Activated naive CD4-positive, alpha-beta T cell treated with anti-CD3 and anti-CD28 coated beads, Interleukin-2, amount 50 U/mL, for 72 hours (primary cell): ENCODE data around the gene TCF4. TPM values are rescaled to one million over a fixed set of nuclear protein-coding genes. Genes with fewer than 3 reads are reported as not detected.
"Not testable (repeated sequence)": the region's sequence is repeated elsewhere in the genome, so short reads cannot be mapped to it uniquely, and the experiment has no call there.

Experiments
- ATAC-seq, 2 donors: fragments of 150-1000 bp; cut with Tn5 transposase; 2 replicates each; pipeline ENCODE4 v1.10.0; 2021; ENCODE audit warnings: mild to moderate bottlenecking in 2 of 2, moderate library complexity in 2 of 2
- DNase-seq, 2 donors: peaks; one replicate each; pipeline ENCODE4 v3.0.0; 2021 to 2022; ENCODE audit warnings: low spot score in 2 of 2
- H3K27ac Mint-ChIP-seq, 2 donors: one replicate each; pipeline ENCODE4 v1.8.0; 2022; ENCODE audit warnings: mild to moderate bottlenecking in 2 of 2, mixed read lengths in 2 of 2
- H3K36me3 Mint-ChIP-seq, 2 donors: one replicate each; pipeline ENCODE4 v1.8.0; 2022; ENCODE audit warnings: mixed read lengths in 2 of 2
- H3K9me3 Mint-ChIP-seq, 2 donors: one replicate each; pipeline ENCODE4 v1.8.0; 2022; ENCODE audit warnings: mixed read lengths in 2 of 2
- total RNA-seq, 2 donors: library from RNA; stranded (reverse); gene quantifications; one replicate each; pipeline ENCODE4 v1.2.3, GENCODE V29; 2022

Gene TCF4
- total RNA-seq, 2 donors from 2014 or later: 0.46 to 1.6 TPM

- ATAC-seq (peak; percentile 20 to 32), DNase-seq (no peak)
- Mint-ChIP-seq H3K27ac (peak overlapping the region; percentile 72 to 88), H3K9me3 (peaks cover 0 to 3% of the 10 kb centered on the region in 2 donors), H3K36me3 (peaks cover 0 to 4% of the 10 kb centered on the region in 2 donors)
Observed at GRCh38 chr18:55477860-55478581, 110.0 kb downstream of the TCF4 start.

DNA sequence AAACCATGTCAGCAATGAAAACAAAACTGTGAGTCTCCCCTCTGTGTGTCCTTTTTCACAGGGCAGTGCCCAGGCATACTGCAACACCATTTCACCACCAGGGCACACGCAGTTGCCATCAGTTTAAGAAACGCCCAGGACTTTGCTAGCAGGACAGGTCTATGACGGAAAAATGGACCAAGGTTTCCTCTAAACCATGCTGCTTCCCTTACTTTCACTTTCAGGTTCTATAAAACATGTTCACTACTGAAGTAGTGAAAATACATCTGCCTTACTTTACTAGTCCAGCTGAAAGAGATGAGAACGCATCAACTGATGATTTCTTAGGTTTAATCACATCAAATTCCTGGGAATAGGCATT lies 110.5 kb downstream of the TCF4 start:
- H3K36me3 Mint-ChIP-seq: peaks cover 0 to 4% of the 10 kb centered on the region in 2 donors
- ATAC-seq (peak; percentile 89 to 96), DNase-seq (no peak)
- peaks cover 0 to 3% of the 10 kb centered on the region in 2 donors for H3K9me3 Mint-ChIP-seq
- peak overlapping the region; percentile 72 to 88 for H3K27ac Mint-ChIP-seq

GRCh38 chr18:55475916-55476315 lies 112.1 kb downstream of the TCF4 start:
- Mint-ChIP-seq H3K36me3 (peaks cover 0 to 4% of the 10 kb centered on the region in 2 donors), H3K9me3 (peaks cover 0 to 3% of the 10 kb centered on the region in 2 donors), H3K27ac (no peak overlapping the region)
- DNase-seq (no peak), ATAC-seq (no peak)

DNA sequence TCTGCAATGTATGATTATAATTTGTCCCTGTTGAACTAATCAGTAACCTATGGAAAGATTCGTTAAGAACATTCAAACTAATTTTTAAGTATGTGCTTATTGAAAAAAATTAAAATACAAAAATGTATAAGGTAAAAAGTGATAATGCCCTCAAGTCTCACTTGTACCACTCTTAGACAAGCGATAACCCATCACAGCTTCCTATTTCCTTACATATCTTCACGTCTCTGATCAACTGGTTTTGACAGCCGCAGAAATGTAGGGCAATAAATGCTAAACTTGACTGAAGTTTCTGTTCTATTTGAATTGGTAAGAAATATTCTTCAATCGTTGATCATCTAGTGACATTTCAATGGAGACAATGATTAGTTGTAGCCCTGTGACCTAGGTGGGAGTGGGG lies 112.5 kb downstream of the TCF4 start:
- peaks cover 0 to 3% of the 10 kb centered on the region in 2 donors for H3K9me3 Mint-ChIP-seq
- ATAC-seq (no peak), DNase-seq (no peak)

DNA sequence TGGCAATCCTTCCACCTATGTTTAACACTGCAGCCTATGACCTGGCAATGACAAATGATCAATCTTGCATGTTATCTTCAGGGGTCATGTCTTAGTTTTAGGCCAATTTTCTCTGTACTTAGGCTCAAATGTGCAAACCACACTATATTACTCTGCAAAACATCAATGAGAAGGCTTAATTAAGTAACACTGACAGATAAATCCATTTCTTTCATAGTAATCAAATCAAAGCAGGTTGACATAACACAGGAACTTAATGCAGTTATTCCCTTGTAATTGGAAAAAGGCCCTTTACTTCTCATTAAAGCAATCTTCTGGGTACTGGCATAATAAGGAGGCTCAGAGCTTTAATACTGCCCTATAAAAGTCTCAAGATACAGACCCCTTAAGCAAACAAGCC lies 114.4 kb downstream of the TCF4 start:
- Mint-ChIP-seq H3K9me3 (no peaks in the 10 kb centered on the region), H3K27ac (no peak overlapping the region), H3K36me3 (peaks cover 0 to 4% of the 10 kb centered on the region in 2 donors)
- DNase-seq: no peak
- no peak for ATAC-seq

More for the DNA sequence above, 112.5 kb downstream of the TCF4 start:
- no peak overlapping the region for H3K27ac Mint-ChIP-seq
- peaks cover 0 to 4% of the 10 kb centered on the region in 2 donors for H3K36me3 Mint-ChIP-seq

GRCh38 chr18:55473058-55473457 lies 114.9 kb downstream of the TCF4 start:
- Mint-ChIP-seq H3K9me3 (no peaks in the 10 kb centered on the region), H3K27ac (no peak overlapping the region), H3K36me3 (peaks cover 0 to 4% of the 10 kb centered on the region in 2 donors)
- ATAC-seq (no peak), DNase-seq (no peak)

GRCh38 chr18:55470826-55471225 lies 117.2 kb downstream of the TCF4 start:
- Mint-ChIP-seq H3K9me3 (no peaks in the 10 kb centered on the region), H3K27ac (no peak overlapping the region), H3K36me3 (no peaks in the 10 kb centered on the region)
- ATAC-seq: no peak
- DNase-seq: no peak

DNA sequence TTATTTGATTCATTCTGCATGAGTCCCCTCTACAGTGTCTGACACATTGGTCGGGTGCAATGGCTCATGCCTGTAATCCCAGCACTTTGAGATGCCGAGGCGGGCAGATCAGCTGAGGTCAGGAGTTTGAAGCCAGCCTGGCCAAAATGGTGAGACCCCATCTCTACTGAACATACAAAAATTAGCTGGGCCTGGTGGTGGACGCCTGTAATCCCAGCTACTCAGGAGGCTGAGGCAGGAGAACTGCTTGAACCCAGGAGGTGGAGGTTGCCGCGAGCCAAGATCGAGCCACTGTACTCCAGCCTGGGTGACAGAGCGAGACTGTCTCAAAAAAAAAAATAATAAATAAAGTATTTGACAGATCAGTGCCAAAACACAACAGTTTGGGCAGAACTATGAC lies 118.9 kb downstream of the TCF4 start:
- ATAC-seq, H3K36me3 Mint-ChIP-seq: not testable (repeated sequence)

DNA sequence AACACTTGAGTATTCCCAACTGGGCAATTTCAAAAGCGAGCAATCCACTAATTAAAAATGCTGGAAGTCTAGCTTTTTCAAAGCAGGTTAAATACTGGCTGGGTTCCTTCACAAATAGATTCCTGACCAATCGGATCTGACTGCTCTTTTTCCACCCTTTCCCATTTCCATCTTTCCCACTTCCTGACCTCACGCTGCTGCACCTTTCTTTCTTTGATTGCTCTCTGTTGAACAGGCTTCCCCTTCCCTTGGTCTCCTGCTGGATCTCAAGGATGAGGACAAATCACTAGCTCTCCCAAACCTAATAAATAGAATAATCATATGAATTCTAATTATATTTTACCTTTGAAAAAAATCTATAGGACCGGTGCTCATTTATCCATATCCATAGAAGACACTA lies 121.2 kb downstream of the TCF4 start:
- no peaks in the 10 kb centered on the region for H3K36me3 Mint-ChIP-seq
- ATAC-seq (no peak), DNase-seq (no peak)
- no peaks in the 10 kb centered on the region for H3K9me3 Mint-ChIP-seq
- no peak overlapping the region for H3K27ac Mint-ChIP-seq

More for the DNA sequence above, 118.9 kb downstream of the TCF4 start:
- DNase-seq, H3K27ac Mint-ChIP-seq, H3K9me3 Mint-ChIP-seq: not testable (repeated sequence)

DNA sequence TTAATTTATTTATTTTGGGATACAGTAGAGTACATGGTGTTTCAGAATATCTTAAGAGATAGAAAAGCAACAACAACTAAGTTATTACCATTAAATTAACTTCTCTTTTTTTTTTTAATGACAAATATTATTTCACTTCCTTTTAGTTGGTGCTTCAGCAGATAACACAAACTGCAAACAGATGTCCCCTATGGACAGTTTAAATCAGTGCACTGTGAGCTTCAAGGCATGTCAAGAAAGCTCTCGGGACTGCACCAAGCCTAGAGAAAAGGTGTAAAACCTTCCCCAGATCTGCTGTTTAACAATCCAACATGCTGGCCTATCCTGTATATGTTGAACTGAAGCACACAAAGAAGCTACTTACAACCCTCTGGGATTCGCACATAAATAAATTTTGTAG lies 122.7 kb downstream of the TCF4 start:
- H3K27ac Mint-ChIP-seq: no peak overlapping the region
- no peak for ATAC-seq
- DNase-seq: no peak
- no peaks in the 10 kb centered on the region for H3K9me3 Mint-ChIP-seq
- no peaks in the 10 kb centered on the region for H3K36me3 Mint-ChIP-seq

- no peaks in the 10 kb centered on the region for H3K36me3 Mint-ChIP-seq
- no peak for DNase-seq
Observed at GRCh38 chr18:55464581-55464980, 123.4 kb downstream of the TCF4 start.

DNA sequence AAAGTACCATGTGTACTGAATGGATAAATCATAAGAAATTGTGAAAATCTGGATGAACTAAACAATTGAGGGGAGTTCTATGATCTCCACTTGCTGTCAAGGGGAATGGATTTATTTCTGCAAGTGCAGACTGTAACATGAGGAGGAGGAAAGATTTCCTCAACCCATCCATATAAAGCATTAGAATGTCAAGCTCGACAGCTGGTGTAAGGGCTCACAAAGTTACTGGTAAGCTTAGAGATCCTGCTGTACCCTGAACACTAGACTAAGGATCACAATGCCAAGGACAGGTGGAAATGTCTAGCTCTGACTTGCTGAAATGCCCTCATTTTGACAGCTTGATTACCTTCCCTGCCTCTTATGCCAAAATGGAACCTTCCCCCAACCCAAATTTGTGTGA lies 125.3 kb downstream of the TCF4 start:
- DNase-seq (no peak), ATAC-seq (no peak)
- Mint-ChIP-seq H3K9me3 (no peaks in the 10 kb centered on the region), H3K36me3 (no peaks in the 10 kb centered on the region), H3K27ac (no peak overlapping the region)

More at GRCh38 chr18:55464581-55464980, 123.4 kb downstream of the TCF4 start:
- no peak for ATAC-seq
- no peak overlapping the region for H3K27ac Mint-ChIP-seq
- no peaks in the 10 kb centered on the region for H3K9me3 Mint-ChIP-seq

DNA sequence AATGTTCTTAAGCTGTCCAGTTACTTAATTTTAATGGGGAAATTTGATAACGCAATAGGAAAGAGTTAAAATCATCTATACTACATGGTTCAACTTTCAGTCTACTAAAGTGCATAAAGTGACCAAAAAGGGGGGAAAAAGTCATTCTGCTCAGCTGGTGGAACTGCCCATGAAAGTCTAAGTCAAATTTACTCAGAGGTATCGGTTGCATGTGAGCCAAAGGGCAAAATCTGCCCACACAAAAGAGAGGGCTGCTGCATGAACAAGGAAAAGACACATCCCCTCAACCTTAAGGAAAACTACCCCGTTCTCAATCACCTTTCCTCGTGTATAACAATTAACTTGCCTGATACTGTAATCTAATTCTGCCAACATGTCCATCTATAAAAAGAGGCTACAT lies 126.1 kb downstream of the TCF4 start:
- DNase-seq (no peak), ATAC-seq (no peak)
- Mint-ChIP-seq H3K27ac (no peak overlapping the region), H3K9me3 (no peaks in the 10 kb centered on the region), H3K36me3 (no peaks in the 10 kb centered on the region)

DNA sequence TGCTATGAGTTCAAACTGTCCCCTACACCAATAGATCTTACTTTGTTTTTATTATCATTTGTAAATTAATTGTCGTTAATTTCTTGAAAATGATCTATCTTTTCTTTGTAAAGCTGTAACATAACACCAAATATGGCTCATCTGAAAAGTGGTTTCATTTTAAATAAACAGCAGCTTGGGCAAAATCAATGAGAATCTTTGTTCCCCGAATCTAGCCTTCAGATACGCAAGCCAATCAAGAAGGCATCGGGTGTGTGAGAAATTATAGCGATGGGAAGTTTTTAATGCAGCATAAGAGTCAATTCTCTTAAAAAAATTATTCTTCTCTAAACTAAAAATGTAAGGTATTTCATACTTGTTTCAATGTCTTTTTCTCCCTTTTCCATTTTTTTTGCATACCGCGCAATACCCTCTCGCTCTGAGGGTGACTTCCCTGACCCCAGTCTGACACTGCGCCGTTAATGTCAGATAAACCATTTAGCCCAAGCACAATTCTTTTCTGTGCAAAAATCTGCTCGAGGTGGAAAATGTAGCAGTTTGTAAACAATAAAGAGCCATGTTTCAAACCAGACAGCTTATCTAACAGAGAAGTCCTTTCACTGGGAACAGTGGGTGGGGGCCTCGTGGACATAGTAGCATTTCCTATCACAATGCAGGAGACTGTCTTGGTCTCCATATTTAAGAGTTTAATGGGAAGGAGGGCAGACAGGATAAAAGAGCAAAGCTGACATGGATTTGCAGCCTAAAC lies 129.4 kb downstream of the TCF4 start:
- Mint-ChIP-seq H3K9me3 (no peaks in the 10 kb centered on the region), H3K27ac (no peak overlapping the region), H3K36me3 (no peaks in the 10 kb centered on the region)
- ATAC-seq: no peak
- no peak for DNase-seq

GRCh38 chr18:55457028-55457427 lies 131.0 kb downstream of the TCF4 start:
- H3K9me3 Mint-ChIP-seq: no peaks in the 10 kb centered on the region
- ATAC-seq (peak in 1 of 2 donors; percentile 43), DNase-seq (no peak)
- H3K27ac Mint-ChIP-seq: no peak overlapping the region
- H3K36me3 Mint-ChIP-seq: no peaks in the 10 kb centered on the region

- Mint-ChIP-seq H3K9me3 (no peaks in the 10 kb centered on the region), H3K27ac (no peak overlapping the region), H3K36me3 (no peaks in the 10 kb centered on the region)
- DNase-seq (no peak), ATAC-seq (no peak)
Observed at GRCh38 chr18:55455938-55456337, 132.1 kb downstream of the TCF4 start.

DNA sequence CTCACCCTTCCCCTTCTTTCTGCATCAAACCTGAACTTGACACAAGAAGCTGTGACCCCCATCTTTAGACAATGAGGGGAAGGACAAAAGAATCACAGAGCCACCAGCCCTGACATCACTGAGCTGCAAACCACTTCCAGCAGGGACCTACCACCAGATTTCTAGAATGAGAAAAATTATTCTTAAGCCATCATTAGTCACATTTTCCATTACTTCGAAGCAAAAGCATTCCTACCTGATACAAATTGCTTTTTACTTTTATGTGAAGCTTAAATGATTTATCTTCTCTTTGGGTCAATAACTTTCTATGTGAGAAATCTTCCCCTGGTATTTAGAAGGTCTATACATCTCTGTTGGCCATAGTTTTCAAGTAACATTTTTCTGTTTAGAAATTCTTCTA lies 134.8 kb downstream of the TCF4 start:
- H3K36me3 Mint-ChIP-seq: no peaks in the 10 kb centered on the region
- H3K27ac Mint-ChIP-seq: no peak overlapping the region
- H3K9me3 Mint-ChIP-seq: no peaks in the 10 kb centered on the region
- DNase-seq (no peak), ATAC-seq (no peak)

GRCh38 chr18:55452123-55452611 lies 135.8 kb downstream of the TCF4 start:
- Mint-ChIP-seq H3K36me3 (no peaks in the 10 kb centered on the region), H3K27ac (no peak overlapping the region), H3K9me3 (no peaks in the 10 kb centered on the region)
- no peak for ATAC-seq
- no peak for DNase-seq
